Sigmoid colon (tissue), 4 donors: ENCODE data around the gene LANCL1.

Experiments
- EP300 ChIP-seq, 4 donors: sonication (generic); formaldehyde crosslinking; IDR thresholded peaks; one replicate each; pipeline ENCODE4 v1.6.1; 2017; ENCODE audit warnings: antibody characterized with exemption in 4 of 4
- TF ChIP-seq, protein P1 (sequence below), 4 experiments: fragments of 450-650 bp in 3 of 4; fragments of 200-600 bp in 1 of 4; IDR thresholded peaks; one replicate each; pipeline ENCODE4 v1.5.1; 2016 to 2019; ENCODE audit warnings: antibody characterized with exemption in 4 of 4, mild to moderate bottlenecking in 3 of 4, moderate library complexity in 2 of 4

GRCh38 chr2:210445116-210445707, 31.3 kb downstream of the LANCL1 start:
- TF ChIP-seq, protein P1, sequence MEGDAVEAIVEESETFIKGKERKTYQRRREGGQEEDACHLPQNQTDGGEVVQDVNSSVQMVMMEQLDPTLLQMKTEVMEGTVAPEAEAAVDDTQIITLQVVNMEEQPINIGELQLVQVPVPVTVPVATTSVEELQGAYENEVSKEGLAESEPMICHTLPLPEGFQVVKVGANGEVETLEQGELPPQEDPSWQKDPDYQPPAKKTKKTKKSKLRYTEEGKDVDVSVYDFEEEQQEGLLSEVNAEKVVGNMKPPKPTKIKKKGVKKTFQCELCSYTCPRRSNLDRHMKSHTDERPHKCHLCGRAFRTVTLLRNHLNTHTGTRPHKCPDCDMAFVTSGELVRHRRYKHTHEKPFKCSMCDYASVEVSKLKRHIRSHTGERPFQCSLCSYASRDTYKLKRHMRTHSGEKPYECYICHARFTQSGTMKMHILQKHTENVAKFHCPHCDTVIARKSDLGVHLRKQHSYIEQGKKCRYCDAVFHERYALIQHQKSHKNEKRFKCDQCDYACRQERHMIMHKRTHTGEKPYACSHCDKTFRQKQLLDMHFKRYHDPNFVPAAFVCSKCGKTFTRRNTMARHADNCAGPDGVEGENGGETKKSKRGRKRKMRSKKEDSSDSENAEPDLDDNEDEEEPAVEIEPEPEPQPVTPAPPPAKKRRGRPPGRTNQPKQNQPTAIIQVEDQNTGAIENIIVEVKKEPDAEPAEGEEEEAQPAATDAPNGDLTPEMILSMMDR (IDR thresholded peaks at IDR 0.05): peak in 3 of 4 experiments; percentile 41 to 56 (median 55)
- no peak for TF ChIP-seq EP300 (IDR thresholded peaks at IDR 0.05)
